HG03175 (cell line): ENCODE data around the gene LLGL1.

Source experiments
- ATAC-seq: cut with Tn5 transposase; IDR thresholded peaks from one replicate; pipeline ENCODE4 v1.9.1; 2021; ENCODE audit warnings: mild to moderate bottlenecking, moderate library complexity; ENCODE audit not compliant: unreplicated experiment

LLGL1 gene

DNA sequence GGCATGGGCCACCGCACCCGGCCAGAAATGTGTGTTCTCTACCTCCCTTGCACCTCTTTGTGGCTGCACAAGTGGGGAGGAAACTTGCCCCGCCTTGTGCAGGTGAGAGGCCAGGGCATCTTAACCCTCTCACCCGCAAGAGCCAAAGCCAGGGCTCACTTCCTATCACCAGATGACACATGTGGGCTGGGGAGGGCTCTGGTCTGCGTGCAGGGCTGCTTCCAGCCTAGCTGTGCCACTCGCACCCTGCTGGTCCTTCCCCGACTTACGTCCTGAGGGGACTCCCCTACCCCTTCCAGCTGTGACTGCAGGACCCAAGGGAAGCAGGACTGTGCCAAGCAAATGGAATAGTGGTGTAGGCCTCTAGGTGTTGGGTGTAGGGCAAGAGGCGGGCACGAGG, 41.9 kb downstream of the LLGL1 start:
- no peak for ATAC-seq

GRCh38 chr17:18267927-18268711, 42.7 kb downstream of the LLGL1 start:
- ATAC-seq, result no peak

DNA sequence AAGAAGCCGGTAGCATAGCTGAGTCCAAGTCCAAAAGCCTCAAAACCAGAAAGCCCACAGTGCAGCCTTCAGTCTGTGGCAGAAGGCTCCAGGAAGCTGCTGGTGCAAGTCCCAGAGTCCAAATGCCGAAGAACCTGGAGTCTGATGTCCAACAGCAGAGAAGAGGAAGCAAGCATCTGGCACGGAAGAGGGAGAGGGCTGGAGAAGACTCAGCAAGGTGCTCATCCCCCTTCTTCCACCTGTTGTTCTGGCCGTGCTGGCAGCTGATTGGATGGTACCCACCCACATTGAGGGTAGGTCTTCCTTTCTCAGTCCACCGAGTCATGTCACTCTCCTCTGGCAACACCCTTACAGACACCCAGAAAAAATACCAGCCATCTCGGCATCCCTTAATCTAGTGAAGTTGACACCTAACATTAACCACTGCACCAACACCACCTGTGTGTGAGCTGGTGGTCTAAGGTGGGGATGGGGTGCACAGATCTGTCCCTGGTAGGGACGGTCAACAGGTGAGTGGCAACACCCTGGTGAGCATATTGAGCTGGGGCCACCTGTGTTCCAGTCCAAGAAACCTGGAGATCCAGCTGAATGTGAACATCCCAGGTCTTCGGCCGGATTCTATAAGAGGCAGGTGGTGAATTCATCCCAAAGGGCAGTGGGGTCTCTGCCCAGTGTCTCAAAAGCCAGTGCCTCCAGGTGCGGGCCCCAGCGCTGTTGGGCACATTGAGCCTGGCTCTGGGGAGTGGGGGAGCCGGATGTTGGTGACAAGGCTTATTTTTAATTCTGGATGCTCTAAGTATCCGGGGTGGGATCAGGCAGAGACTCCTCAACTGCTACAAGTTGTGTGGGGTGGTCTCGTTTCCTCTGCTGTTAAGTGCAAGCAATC, 44.9 kb downstream of the LLGL1 start:
- ATAC-seq, result no peak

DNA sequence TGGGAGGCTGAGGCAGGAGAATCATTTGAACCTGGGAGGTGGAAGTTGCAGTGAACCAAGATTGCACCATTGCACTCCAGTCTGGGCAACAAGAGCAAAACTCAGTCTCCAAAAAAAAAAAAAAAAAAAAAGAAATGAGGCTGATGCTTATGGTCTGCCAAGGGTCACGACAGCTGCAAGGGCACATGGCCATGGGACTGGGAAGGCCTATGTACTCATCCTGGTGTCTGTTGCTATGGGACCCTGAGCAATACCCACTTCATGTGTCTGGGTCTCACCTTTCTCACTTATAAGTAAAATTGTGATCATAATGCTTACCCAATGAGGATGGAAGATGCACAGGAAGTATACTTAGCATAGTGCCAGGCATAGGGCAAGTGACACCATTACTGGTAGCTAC, 51.6 kb downstream of the LLGL1 start:
- ATAC-seq, result no peak

GRCh38 chr17:18278867-18279266, 53.4 kb downstream of the LLGL1 start:
- ATAC-seq, result no peak

GRCh38 chr17:18280249-18280648, 54.8 kb downstream of the LLGL1 start:
- ATAC-seq, result no peak

DNA sequence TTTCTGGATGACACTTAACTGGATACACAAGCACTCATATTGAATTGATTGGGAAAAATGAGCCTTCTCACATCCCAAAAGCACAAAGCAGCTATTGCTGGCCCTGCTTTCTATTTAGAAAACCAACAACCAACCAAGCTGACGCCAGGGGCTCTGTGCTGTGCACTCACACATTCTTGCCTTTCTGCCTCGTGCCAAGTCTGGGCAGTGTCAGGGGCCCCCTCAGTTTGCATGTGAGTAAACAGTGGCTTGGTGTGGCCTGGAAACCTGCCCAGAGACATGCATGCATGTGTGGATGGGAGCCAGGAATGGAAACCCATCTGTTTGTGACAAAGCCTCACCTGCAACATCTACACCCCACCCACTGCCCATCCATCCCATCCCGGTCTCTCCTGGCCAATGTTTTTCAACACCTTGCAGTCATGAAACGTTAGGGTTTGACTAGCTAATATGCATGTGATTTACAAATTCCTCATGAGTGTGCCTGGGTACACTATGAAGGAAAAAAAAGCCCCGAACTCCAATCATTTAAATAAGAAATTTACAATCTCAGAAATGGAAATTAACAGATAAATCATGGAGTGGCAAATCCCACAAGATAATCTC, 55.4 kb downstream of the LLGL1 start:
- ATAC-seq, result no peak

GRCh38 chr17:18281788-18282187, 56.4 kb downstream of the LLGL1 start:
- no peak for ATAC-seq

- ATAC-seq, result no peak
These were observed 59.9 kb downstream of the LLGL1 start for GRCh38 chr17:18285296-18285695.

- ATAC-seq, result no peak
These were observed 66.5 kb downstream of the LLGL1 start for GRCh38 chr17:18291718-18292540.
